Measurements from ENCODE around the gene CCDC88A.
A peak's percentile ranks its signal among the peaks of the same experiment; 100 is the strongest.
"Not testable (repeated sequence)": the region's sequence is repeated elsewhere in the genome, so short reads cannot be mapped to it uniquely, and the experiment has no call there.

The CCDC88A gene

DNA sequence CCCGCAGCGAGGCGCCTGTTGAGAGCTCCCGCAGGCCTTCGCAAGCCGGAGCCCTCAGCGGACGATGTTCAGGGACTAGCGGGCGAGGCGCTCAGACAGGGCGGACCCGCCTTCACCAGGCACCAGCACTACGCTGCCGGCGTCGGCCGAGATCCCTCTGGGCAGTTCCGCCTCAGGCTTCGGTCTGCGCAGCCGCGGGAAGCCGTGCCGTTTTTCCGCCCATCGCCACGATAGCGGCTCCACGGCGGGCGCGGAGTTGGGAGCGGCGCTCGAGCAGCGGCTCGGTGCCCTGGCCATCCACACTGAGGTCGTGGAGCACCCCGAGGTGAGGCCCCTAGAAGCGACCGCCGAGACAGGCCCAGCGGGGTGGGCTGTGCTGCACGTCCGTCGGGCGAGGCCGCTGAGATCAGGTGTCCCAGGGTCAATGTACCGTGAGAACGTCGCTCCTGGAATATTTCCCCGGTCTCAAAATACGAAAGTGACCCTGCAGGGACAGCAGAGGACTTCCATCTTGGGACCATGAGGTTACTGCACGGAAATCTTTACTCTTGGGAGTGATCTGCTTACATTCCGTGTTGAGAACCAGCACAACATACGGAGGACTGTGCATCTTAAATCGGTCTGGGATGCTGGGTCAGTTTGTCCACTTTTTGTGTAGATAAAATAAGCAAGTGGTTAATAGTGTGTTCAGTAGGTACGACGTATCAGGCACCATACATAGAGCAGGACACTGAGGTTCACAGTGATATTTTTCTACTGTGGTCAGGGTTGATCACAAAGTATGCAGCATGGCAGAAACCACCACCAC lies 137.3 kb downstream of the CCDC88A start:
- DNase-seq: peak in 1 of 2 experiments; percentile 33

DNA sequence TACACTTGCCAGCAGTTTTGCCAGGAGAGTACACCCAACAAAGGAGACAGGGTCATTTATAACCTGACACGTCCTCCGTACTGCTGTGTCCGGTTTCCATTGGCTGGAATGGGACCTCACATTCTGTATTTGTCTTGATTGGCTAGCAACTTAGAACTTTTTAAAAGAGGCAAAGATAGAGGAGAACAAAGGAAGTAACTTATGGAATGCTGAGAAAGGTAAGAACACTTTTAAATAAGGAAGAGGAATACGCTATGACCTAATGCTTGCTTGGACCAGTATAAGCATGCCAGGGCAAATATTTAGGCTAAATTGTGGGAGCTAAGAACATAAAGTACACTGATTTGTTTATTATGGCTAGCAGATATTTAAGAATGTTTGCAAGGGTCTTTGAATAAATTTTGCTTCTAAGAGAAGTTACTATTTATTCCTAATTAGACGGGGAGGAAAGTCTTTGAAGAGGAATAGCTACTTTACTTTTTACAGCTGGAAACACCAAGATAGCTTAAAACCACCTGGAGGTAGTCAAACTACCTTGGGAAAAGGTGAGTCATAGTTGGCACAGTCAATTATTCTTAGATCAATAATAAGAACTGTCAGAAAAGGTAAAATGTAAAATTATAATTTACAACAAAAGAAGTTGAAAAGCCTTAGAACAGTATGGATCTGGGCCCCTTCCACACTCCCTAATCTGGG lies 138.7 kb downstream of the CCDC88A start:
- not testable (repeated sequence) for DNase-seq

GRCh38 chr2:55279859-55280424 lies 139.7 kb downstream of the CCDC88A start:
- DNase-seq: not testable (repeated sequence)

- DNase-seq: not testable (repeated sequence)
These were observed 140.3 kb downstream of the CCDC88A start for GRCh38 chr2:55279214-55279835.

DNA sequence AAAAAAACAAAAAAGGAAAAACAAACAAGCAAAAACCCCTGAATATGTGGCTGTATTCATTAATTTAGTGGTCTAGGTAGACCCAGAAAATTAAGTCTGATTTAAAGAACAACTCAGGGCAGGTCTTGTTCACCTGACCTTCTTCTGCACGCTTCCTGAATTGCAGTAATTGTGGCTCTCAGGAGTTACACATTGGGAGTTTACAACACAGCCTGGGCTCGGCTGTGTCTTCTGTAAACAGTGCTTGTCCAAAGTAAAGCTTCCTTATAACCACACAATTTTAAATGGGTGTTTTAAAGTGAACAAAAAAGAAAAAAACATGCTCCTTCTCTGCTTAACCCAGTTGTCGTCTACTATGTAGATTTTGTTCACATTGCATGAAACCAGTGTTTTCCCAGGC lies 142.3 kb downstream of the CCDC88A start:
- DNase-seq: no peak

GRCh38 chr2:55274346-55274745 lies 145.3 kb downstream of the CCDC88A start:
- DNase-seq: not testable (repeated sequence)

- DNase-seq: no peak
These were observed 150.0 kb downstream of the CCDC88A start for GRCh38 chr2:55269645-55269990.

DNA sequence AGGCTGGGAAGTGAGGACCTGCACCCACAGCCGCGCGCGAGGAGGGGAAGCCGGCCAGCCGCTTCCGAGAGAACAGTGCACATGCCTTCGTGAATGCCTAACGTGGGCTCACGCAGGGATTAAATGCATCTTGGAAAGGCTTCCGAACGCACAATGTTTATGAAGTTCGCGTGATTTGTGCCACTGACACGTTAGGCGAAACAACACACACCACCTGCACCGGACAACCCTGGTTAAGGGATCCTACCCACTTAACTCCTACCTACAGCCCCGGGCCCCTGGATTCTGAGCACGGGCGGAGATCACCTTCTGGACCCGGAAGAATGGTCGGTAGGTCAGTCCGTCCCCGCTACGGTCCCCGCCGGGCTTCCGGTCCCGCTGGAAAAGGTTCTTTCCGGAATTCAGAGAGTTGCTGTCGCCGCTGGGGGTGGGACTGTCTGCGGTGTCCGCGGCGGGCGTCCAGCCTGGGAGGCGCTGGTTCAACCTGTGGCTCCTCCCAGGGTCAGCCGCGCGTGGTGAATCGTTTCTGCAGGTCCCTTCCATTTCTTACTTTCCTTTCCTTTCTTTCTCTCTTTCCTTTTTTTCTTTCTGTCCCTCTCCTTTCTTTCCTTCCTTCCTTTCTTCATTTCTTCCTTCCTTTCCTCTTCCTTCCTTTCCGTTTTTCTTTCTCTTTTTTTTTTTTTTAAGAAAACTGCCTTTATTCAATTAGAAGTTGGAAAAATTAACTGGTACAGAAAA lies 150.6 kb downstream of the CCDC88A start, which contains the start of gene MTIF2:
TSS of gene MTIF2 (minus strand) at position 325 of the 738 bp plus-strand sequence. CDS start 5,373 bp downstream, outside the sequence.
- DNase-seq: peak in 1 of 2 experiments; percentile 81

DNA sequence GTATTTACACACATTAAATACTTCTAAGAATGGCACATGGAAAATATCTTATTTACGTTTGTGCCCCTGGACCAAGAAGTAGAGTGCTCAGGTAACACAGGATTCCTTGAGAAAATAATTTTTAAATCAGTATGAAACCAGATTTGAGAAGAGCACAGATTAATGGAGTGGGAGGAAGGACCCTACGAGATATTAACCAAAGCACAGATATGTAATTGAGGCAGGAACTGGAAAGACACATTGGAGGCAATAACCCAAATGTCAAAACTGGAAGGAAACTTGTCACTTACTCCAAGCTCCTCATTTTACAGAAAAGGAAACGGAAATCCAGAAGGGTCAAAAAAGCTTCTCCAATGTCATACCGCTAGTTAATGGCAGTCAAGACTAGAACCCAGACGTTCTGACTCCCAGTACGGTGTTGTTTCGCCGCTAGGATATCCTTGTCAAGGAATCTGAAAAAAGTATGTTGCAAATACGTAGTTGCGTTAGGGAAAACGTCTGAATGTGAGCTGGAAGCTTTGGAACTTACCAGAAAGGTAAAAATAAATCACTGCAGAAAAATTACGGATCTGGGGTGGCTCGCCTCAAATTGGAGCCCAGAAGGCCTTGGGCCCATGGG lies 151.3 kb downstream of the CCDC88A start:
- DNase-seq: no peak

DNA sequence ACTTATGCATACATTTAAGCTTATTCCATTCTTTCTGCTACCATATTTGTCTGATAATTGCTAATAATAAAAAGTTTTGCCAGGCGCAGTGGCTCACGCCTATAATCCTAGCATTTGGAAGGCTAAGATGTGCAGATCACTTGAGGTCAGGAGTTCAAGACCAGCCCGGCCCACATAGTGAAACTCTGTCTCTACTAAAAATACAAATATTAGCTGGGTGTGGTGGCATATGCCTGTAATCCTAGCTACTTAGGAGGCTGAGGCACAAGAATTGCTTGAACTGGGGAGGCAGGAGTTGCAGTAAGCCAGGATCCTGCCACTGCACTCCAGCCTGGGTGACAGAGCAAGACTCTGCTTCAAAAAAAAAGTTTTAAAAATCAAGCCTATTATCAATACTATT lies 160.1 kb downstream of the CCDC88A start:
- not testable (repeated sequence) for DNase-seq

- DNase-seq: no peak
These were observed 166.8 kb downstream of the CCDC88A start for GRCh38 chr2:55252832-55253231.

DNA sequence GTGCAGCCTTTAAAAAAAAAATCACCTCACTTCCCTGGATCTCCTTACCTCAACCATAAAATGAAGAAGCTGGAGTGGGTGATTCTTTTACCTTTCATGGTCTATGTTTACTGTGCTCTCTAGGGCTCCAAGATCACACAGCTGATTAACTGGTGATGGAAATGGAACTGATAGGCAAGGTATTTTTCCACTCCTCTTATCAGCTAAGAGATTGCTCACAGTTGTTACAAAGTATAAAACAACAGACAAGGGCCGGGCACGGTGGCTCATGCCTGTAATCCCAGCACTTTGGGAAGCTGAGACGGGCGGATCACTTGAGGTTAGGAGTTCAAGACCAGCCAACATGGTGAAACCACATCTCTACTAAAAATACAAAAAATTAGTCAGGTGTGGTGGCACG lies 172.6 kb downstream of the CCDC88A start:
- no peak for DNase-seq

DNA sequence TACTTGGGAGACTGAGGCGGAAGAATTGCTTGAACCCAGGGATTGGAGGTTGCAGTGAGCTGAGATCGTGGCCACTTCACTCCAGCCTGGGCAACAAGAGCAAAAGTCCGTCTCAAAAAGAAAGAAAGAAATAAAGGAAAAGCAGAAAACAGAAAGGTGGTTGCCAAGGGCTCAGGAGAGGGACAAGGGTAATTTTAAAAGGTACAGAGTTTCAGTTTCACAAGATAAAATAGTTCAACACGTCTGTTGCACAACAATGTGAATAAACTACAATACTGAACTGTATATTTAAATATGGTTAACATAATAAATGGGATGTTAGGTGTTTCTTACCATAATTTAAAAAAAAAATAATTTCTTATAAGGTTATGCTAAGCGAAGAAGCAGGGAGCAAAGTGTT lies 174.2 kb downstream of the CCDC88A start:
- DNase-seq: no peak

DNA sequence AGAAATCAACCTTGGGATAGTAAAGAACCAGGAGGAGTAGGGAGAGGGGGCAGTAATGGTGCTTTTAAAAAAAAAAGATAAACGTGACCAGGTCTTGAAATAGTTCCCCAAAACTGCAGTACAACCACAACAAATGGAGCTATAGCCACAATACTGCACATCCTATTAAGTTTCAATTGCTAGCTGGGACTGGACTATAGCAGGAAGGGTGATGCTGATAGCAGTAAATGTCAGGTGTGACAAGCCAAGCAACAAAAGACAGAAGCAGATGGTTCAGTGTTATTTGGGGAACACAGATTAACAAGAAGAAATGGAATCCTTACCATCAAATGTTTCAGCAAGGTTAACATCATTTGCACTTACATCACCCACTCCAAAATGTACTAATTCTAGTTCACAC lies 177.0 kb downstream of the CCDC88A start:
- DNase-seq: no peak

DNA sequence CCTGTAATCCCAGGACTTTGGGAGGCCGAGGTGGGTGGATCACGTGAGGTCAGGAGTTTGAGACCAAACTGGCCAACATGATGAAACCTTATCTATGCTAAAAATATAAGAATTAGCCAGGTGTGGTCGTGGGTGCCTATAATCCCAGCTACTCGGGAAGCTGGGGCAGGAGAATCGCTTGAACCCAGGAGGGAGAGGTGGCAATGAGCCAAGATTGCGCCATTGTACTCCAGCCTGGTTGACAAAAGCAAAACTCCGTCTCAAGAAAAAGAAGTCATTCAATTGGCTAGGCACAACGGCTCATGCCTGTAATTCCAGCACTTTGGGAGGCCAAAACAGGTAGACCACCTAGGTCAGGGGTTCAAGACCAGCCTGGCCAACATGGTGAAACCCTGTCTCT lies 178.1 kb downstream of the CCDC88A start:
- not testable (repeated sequence) for DNase-seq

GRCh38 chr2:55239656-55240222 lies 179.9 kb downstream of the CCDC88A start:
- DNase-seq: no peak
